Sciatic nerve (tissue), 2 donors: ENCODE data around the gene KRT23. TPM values are rescaled to one million over a fixed set of nuclear protein-coding genes. Genes with fewer than 3 reads are reported as not detected.
"Not testable (repeated sequence)": the region's sequence is repeated elsewhere in the genome, so short reads cannot be mapped to it uniquely, and the experiment has no call there.

Experiments used
- ATAC-seq: fragments of 200-7000 bp; cut with Tn5 transposase; one replicate; pipeline ENCODE4 v1.9.1; 2020; ENCODE audit warnings: mild to moderate bottlenecking, moderate library complexity
- DNase-seq: peaks from one replicate; pipeline ENCODE4 v3.0.0-alpha.2; 2020; ENCODE audit warnings: low spot score
- intact Hi-C: fragments of 100-400 bp; cut with DNase I; formaldehyde crosslinking; loops from one replicate; pipeline ENCODE4 v1.14.2; 2022
- total RNA-seq: library from RNA; stranded (reverse); fragmentation: NEBNext Ultra II Directional; extraction: Animal tissue kit (Norgen Biotek cat#: 25700); gene quantifications from one replicate; pipeline ENCODE4 v1.2.1, GENCODE V29; 2021
- donor health status: DM: no; HTN: no; CAD: no.
- donor health status: DM: no; HTN: no; CAD: no.

The KRT23 gene
- total RNA-seq, 1 donor from 2014 or later, result 0.53 TPM

GRCh38 chr17:40952154-40952553 is 14.7 kb upstream of the KRT23 start:
- ATAC-seq, result no peak
- no peak for DNase-seq
- intact Hi-C loops, result no loop called here

- ATAC-seq (no peak), DNase-seq (no peak)
- intact Hi-C loops, result no loop called here
Observed at GRCh38 chr17:40951011-40951622, 13.7 kb upstream of the KRT23 start.

- DNase-seq (no peak), ATAC-seq (no peak)
- intact Hi-C loops, result no loop called here
Observed at GRCh38 chr17:40950176-40950575, 12.7 kb upstream of the KRT23 start.

- ATAC-seq, result peak; percentile 55
- DNase-seq, result no peak
- intact Hi-C loops, result no loop called here
Observed at GRCh38 chr17:40949418-40949817, 12.0 kb upstream of the KRT23 start.

- intact Hi-C loops, result no loop called here
- DNase-seq, result no peak
Observed at GRCh38 chr17:40947929-40948328, 10.5 kb upstream of the KRT23 start.

GRCh38 chr17:40945414-40945813 is 8.0 kb upstream of the KRT23 start:
- intact Hi-C loops, result no loop called here

More at GRCh38 chr17:40947929-40948328, 10.5 kb upstream of the KRT23 start:
- no peak for ATAC-seq

GRCh38 chr17:40944531-40944930 is 7.1 kb upstream of the KRT23 start:
- no peak for ATAC-seq
- intact Hi-C loops, result no loop called here
- no peak for DNase-seq

More at GRCh38 chr17:40945414-40945813, 8.0 kb upstream of the KRT23 start:
- DNase-seq (no peak), ATAC-seq (no peak)

GRCh38 chr17:40942553-40942952 is 5.1 kb upstream of the KRT23 start:
- no peak for DNase-seq
- no peak for ATAC-seq
- intact Hi-C loops, result no loop called here

GRCh38 chr17:40940266-40940665 is 2.8 kb upstream of the KRT23 start:
- intact Hi-C loops, result no loop called here
- ATAC-seq, result no peak

GRCh38 chr17:40938981-40939380 is 1.5 kb upstream of the KRT23 start:
- ATAC-seq (no peak), DNase-seq (no peak)
- intact Hi-C loops, result no loop called here

More at GRCh38 chr17:40940266-40940665, 2.8 kb upstream of the KRT23 start:
- no peak for DNase-seq

GRCh38 chr17:40936976-40937375 is 470 bp downstream of the KRT23 start:
- no peak for DNase-seq
- intact Hi-C loops, result no loop called here
- no peak for ATAC-seq

GRCh38 chr17:40936437-40936971 is 942 bp downstream of the KRT23 start:
- ATAC-seq, result no peak
- DNase-seq, result no peak

GRCh38 chr17:40935624-40936023 is 1.8 kb downstream of the KRT23 start:
- intact Hi-C loops, result no loop called here
- ATAC-seq (no peak), DNase-seq (no peak)

More at GRCh38 chr17:40936437-40936971, 942 bp downstream of the KRT23 start:
- intact Hi-C loops, result no loop called here

- DNase-seq (no peak), ATAC-seq (no peak)
- intact Hi-C loops, result no loop called here
Observed at GRCh38 chr17:40932608-40933007, 4.8 kb downstream of the KRT23 start.

- intact Hi-C loops, result no loop called here
- ATAC-seq (no peak), DNase-seq (no peak)
Observed at GRCh38 chr17:40931311-40931710, 6.1 kb downstream of the KRT23 start.

GRCh38 chr17:40926341-40926740 is 11.1 kb downstream of the KRT23 start:
- DNase-seq, result no peak
- intact Hi-C loops, result no loop called here
- ATAC-seq, result no peak

GRCh38 chr17:40922239-40922638 is 15.2 kb downstream of the KRT23 start:
- intact Hi-C loops, result no loop called here
- DNase-seq (peak; percentile 71), ATAC-seq (peak; percentile 97)

- no peak for DNase-seq
- no peak for ATAC-seq
- intact Hi-C loops, result no loop called here
Observed at GRCh38 chr17:40921026-40921425, 16.4 kb downstream of the KRT23 start.

- ATAC-seq, DNase-seq, intact Hi-C loops: not testable (repeated sequence)
Observed at GRCh38 chr17:40917116-40917515, 20.3 kb downstream of the KRT23 start.

- DNase-seq, result no peak
- intact Hi-C loops, result no loop called here
- no peak for ATAC-seq
Observed at GRCh38 chr17:40916366-40916765, 21.1 kb downstream of the KRT23 start.

GRCh38 chr17:40915721-40916256 is 21.7 kb downstream of the KRT23 start:
- intact Hi-C loops, result no loop called here
- DNase-seq (no peak), ATAC-seq (no peak)
